Prostate gland (tissue), 2 donors: Measurements from ENCODE around the gene FAIM.

Experiments
- POLR2A ChIP-seq: fragments of 450-650 bp; IDR thresholded peaks from one replicate; pipeline ENCODE4 v1.6.1; 2016; ENCODE audit warnings: antibody characterized with exemption, mild to moderate bottlenecking
- TF ChIP-seq, protein P1 (sequence below), 4 experiments: fragments of 200-600 bp in 2 of 4; fragments of 450-650 bp in 2 of 4; sonication (generic) in 2 of 4; IDR thresholded peaks; 1 replicate in 3 of 4; 2 replicates in 1 of 4; pipeline ENCODE4 v1.5.1; 2016 to 2019; ENCODE audit warnings: antibody characterized with exemption in 4 of 4, mild to moderate bottlenecking in 2 of 4, moderate library complexity in 2 of 4

GRCh38 chr3:138682648-138683047 is 74.1 kb downstream of the FAIM start:
- TF ChIP-seq POLR2A = no peak
- TF ChIP-seq, protein P1, sequence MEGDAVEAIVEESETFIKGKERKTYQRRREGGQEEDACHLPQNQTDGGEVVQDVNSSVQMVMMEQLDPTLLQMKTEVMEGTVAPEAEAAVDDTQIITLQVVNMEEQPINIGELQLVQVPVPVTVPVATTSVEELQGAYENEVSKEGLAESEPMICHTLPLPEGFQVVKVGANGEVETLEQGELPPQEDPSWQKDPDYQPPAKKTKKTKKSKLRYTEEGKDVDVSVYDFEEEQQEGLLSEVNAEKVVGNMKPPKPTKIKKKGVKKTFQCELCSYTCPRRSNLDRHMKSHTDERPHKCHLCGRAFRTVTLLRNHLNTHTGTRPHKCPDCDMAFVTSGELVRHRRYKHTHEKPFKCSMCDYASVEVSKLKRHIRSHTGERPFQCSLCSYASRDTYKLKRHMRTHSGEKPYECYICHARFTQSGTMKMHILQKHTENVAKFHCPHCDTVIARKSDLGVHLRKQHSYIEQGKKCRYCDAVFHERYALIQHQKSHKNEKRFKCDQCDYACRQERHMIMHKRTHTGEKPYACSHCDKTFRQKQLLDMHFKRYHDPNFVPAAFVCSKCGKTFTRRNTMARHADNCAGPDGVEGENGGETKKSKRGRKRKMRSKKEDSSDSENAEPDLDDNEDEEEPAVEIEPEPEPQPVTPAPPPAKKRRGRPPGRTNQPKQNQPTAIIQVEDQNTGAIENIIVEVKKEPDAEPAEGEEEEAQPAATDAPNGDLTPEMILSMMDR (IDR thresholded peaks at IDR 0.05) = no peak
